ENCODE measurements around the gene OCEL1. TPM values are rescaled to one million over a fixed set of nuclear protein-coding genes. Genes with fewer than 3 reads are reported as not detected.

The OCEL1 gene
- total and polyA plus RNA-seq, 2 donors (not counting 1 experiment from before 2014, with no cell fraction given), result 28.5 to 30.5 TPM

- POLR2A ChIA-PET, result no interaction called here
- no peak for ATAC-seq (ENCODE audit: low read depth)
- H2AFZ ChIP-seq (ENCODE audit: insufficient read depth, low read depth, low read length, poor library complexity, severe bottlenecking), result no peak overlapping the region
- H3K79me2 ChIP-seq (ENCODE audit: control insufficient read depth, insufficient read depth, low read length), result peaks cover 26% of the 10 kb centered on the region
- H3K4me3 ChIP-seq (ENCODE audit: control extremely low read depth in 1 of 5, extremely low read depth in 1 of 5, insufficient read depth in 1 of 5, low read depth in 2 of 5, low read length in 4 of 5), result no peak overlapping the region
- Mint-ChIP-seq H3K27ac (no peak overlapping the region), H3K4me1 (no peaks in the 10 kb centered on the region), H3K9me3 (ENCODE audit: insufficient read depth) (no peaks in the 10 kb centered on the region), H3K4me3 (no peak overlapping the region), H3K27me3 (no peaks in the 10 kb centered on the region)
- no peak overlapping the region for H3K4me2 ChIP-seq (replicated peaks; ENCODE audit: low read depth, low read length, poor library complexity, severe bottlenecking)
- H3K4me1 ChIP-seq (ENCODE audit: control insufficient read depth in 2 of 2, insufficient read depth in 2 of 2, low read length in 2 of 2), result no peaks in the 10 kb centered on the region
- peaks cover 0 to 60% of the 10 kb centered on the region in 2 experiments for H3K36me3 ChIP-seq (replicated peaks in 1 of 2; ENCODE audit: control extremely low read depth in 1 of 2, control insufficient read depth in 1 of 2, extremely low read depth in 1 of 2, insufficient read depth in 2 of 2, low read length in 1 of 2)
- H3K9me3 ChIP-seq (ENCODE audit: control extremely low read depth in 1 of 3, control insufficient read depth in 2 of 3, insufficient read depth in 1 of 3, low read length in 2 of 3), result no peaks in the 10 kb centered on the region
- CTCF ChIA-PET, result no interaction called here
- DNase-seq, result no peak
- no peak overlapping the region for H3K9ac ChIP-seq (ENCODE audit: low read length)
- WGBS (ENCODE audit: insufficient coverage), result 97% methylated on average over 17 of the region's 19 CpGs
- TF ChIP-seq EZH2 (IDR thresholded peaks at IDR 0.05; ENCODE audit: borderline replicate concordance, insufficient read depth, low read depth, low read length, poor library complexity, severe bottlenecking) (no peak), CTCF (IDR thresholded peaks at IDR 0.05) (no peak)
- no peaks in the 10 kb centered on the region for H4K20me1 ChIP-seq (ENCODE audit: control insufficient read depth, insufficient read depth, low read length, poor library complexity, severe bottlenecking)
- H3K27ac ChIP-seq (ENCODE audit: low read length in 2 of 2), result no peak overlapping the region
- H3K27me3 ChIP-seq (replicated peaks in 1 of 4; ENCODE audit: control extremely low read depth in 1 of 4, control insufficient read depth in 3 of 4, insufficient read depth in 4 of 4, low read length in 3 of 4), result no peaks in the 10 kb centered on the region
- intact Hi-C loops (cut with micrococcal nuclease), result no loop called here
Measured at GRCh38 chr19:17275441-17276175, 49.6 kb downstream of the OCEL1 start.

Other genes with a start within 250 kb of the OCEL1 start
- gene CPAMD8, start 199.4 kb upstream of the OCEL1 start, total RNA-seq, result 2.7 and 5.1 TPM in 2 replicates
- 1.1 and 1.6 TPM in 2 replicates for gene CPAMD8, start 199.4 kb upstream of the OCEL1 start, polyA plus RNA-seq
- gene HAUS8, start 150.8 kb upstream of the OCEL1 start, total RNA-seq, result 22.4 and 24.9 TPM in 2 replicates
- 17.6 and 18.3 TPM in 2 replicates for gene HAUS8, start 150.8 kb upstream of the OCEL1 start, polyA plus RNA-seq
- gene MYO9B, start 150.4 kb upstream of the OCEL1 start, total RNA-seq, result 273 and 288 TPM in 2 replicates
- gene MYO9B, start 150.4 kb upstream of the OCEL1 start, polyA plus RNA-seq, result 256 and 263 TPM in 2 replicates
- 39.9 and 49.5 TPM in 2 replicates for gene USE1, start 10.9 kb upstream of the OCEL1 start, total RNA-seq
- 48.3 and 56.5 TPM in 2 replicates for gene USE1, start 10.9 kb upstream of the OCEL1 start, polyA plus RNA-seq
- 4.9 and 5.1 TPM in 2 replicates for gene NR2F6, start 19.7 kb downstream of the OCEL1 start, total RNA-seq
- gene NR2F6, start 19.7 kb downstream of the OCEL1 start, polyA plus RNA-seq, result 2.0 and 2.9 TPM in 2 replicates
- 0.12 and 0.39 TPM in 2 replicates for gene USHBP1, start 38.5 kb downstream of the OCEL1 start, total RNA-seq
- gene USHBP1, start 38.5 kb downstream of the OCEL1 start, polyA plus RNA-seq, result 0.03 TPM in 1 of 2 replicates, not detected in the other
- gene BABAM1, start 41.2 kb downstream of the OCEL1 start, total RNA-seq, result 126 and 129 TPM in 2 replicates
- 98.6 and 105 TPM in 2 replicates for gene BABAM1, start 41.2 kb downstream of the OCEL1 start, polyA plus RNA-seq
- 6.2 and 6.3 TPM in 2 replicates for gene ANKLE1, start 55.7 kb downstream of the OCEL1 start, total RNA-seq
- 6.0 and 7.6 TPM in 2 replicates for gene ANKLE1, start 55.7 kb downstream of the OCEL1 start, polyA plus RNA-seq
- gene ABHD8, start 77.2 kb downstream of the OCEL1 start, total RNA-seq, result 7.2 and 9.7 TPM in 2 replicates
- gene ABHD8, start 77.2 kb downstream of the OCEL1 start, polyA plus RNA-seq, result 4.6 and 5.2 TPM in 2 replicates
- gene MRPL34, start 79.6 kb downstream of the OCEL1 start, total RNA-seq, result 40.7 and 45.7 TPM in 2 replicates
- gene MRPL34, start 79.6 kb downstream of the OCEL1 start, polyA plus RNA-seq, result 15.1 and 16.5 TPM in 2 replicates
- 35.5 and 38.4 TPM in 2 replicates for gene DDA1, start 83.3 kb downstream of the OCEL1 start, total RNA-seq
- 37.4 and 38.4 TPM in 2 replicates for gene DDA1, start 83.3 kb downstream of the OCEL1 start, polyA plus RNA-seq
- 4.8 and 5.2 TPM in 2 replicates for gene ANO8, start 108.6 kb downstream of the OCEL1 start, total RNA-seq
- gene ANO8, start 108.6 kb downstream of the OCEL1 start, polyA plus RNA-seq, result 2.7 and 3.0 TPM in 2 replicates
- gene GTPBP3, start 111.3 kb downstream of the OCEL1 start, total RNA-seq, result 44.3 and 44.9 TPM in 2 replicates
- 41.6 and 44.8 TPM in 2 replicates for gene GTPBP3, start 111.3 kb downstream of the OCEL1 start, polyA plus RNA-seq
- not detected in 2 replicates for gene PLVAP, start 151.1 kb downstream of the OCEL1 start, total RNA-seq
- 0.06 and 0.26 TPM in 2 replicates for gene PLVAP, start 151.1 kb downstream of the OCEL1 start, polyA plus RNA-seq
- gene CCDC194, start 168.0 kb downstream of the OCEL1 start, total RNA-seq, result 3.4 and 3.8 TPM in 2 replicates
- 0.65 and 1.4 TPM in 2 replicates for gene CCDC194, start 168.0 kb downstream of the OCEL1 start, polyA plus RNA-seq
- 59.7 and 66.0 TPM in 2 replicates for gene BST2, start 179.4 kb downstream of the OCEL1 start, total RNA-seq
- gene BST2, start 179.4 kb downstream of the OCEL1 start, polyA plus RNA-seq, result 64.5 and 79.5 TPM in 2 replicates
- gene MVB12A, start 193.8 kb downstream of the OCEL1 start, total RNA-seq, result 26.8 and 33.6 TPM in 2 replicates
- 21.4 and 31.3 TPM in 2 replicates for gene MVB12A, start 193.8 kb downstream of the OCEL1 start, polyA plus RNA-seq
- gene TMEM221, start 222.4 kb downstream of the OCEL1 start, total RNA-seq, result not detected in 2 replicates
- gene TMEM221, start 222.4 kb downstream of the OCEL1 start, polyA plus RNA-seq, result not detected in 2 replicates
- not detected in 2 replicates for gene NXNL1, start 234.7 kb downstream of the OCEL1 start, total RNA-seq
- not detected in 2 replicates for gene NXNL1, start 234.7 kb downstream of the OCEL1 start, polyA plus RNA-seq
- gene SLC27A1, start 244.3 kb downstream of the OCEL1 start, total RNA-seq, result 9.5 and 11.5 TPM in 2 replicates
- 4.1 and 5.1 TPM in 2 replicates for gene SLC27A1, start 244.3 kb downstream of the OCEL1 start, polyA plus RNA-seq

All from B cell (primary cell).